K562 (cell line): ENCODE results near the gene UBXN1. TPM values are rescaled to one million over a fixed set of nuclear protein-coding genes. Genes with fewer than 3 reads are reported as not detected.

Experiments
- BMI1 ChIP-seq: fragments of 150-350 bp; IDR thresholded peaks from 2 replicates; pipeline ENCODE4 v1.6.1; 2014; ENCODE audit warnings: low read length
- CBX3 ChIP-seq, 2 experiments: IDR thresholded peaks; 1 replicate in 1 of 2; 2 replicates in 1 of 2; pipeline ENCODE4 v1.6.1; 2012; ENCODE audit warnings: inconsistent platforms in 2 of 2, low read length in 2 of 2, borderline replicate concordance in 1 of 2, control low read depth in 1 of 2
- CBX5 ChIP-seq: IDR thresholded peaks from 2 replicates; pipeline ENCODE4 v1.6.1; 2014; ENCODE audit warnings: low read depth, borderline replicate concordance
- CEBPG ChIP-seq, 3 experiments: fragments of 200-800 bp in 1 of 3; sonication (Bioruptor generic) in 1 of 3; sonication (generic) in 1 of 3; formaldehyde crosslinking in 1 of 3; IDR thresholded peaks in 2 of 3; conservative IDR thresholded peaks in 1 of 3; 2 replicates each; pipeline versions ENCODE4 v1.6.1 to v1.8.0; 2016 to 2022; ENCODE audit warnings: missing compliant biosample characterization in 2 of 3, missing genetic modification characterization in 2 of 3, mild to moderate bottlenecking in 1 of 3, missing genetic modification reagents in 1 of 3
- ILK ChIP-seq: fragments of 450-650 bp; IDR thresholded peaks from 2 replicates; pipeline ENCODE4 v1.6.1; 2016; ENCODE audit warnings: missing genetic modification characterization, low read depth, mild to moderate bottlenecking, missing compliant biosample characterization, moderate library complexity, borderline replicate concordance
- NR3C1 ChIP-seq: sonication (generic); formaldehyde crosslinking; IDR thresholded peaks from 2 replicates; pipeline ENCODE4 v1.8.1; 2022; ENCODE audit warnings: missing genetic modification reagents
- NR4A1 ChIP-seq, 2 experiments: fragments of 250-450 bp in 1 of 2; fragments of 450-650 bp in 1 of 2; sonication (Bioruptor Pico) in 1 of 2; IDR thresholded peaks; 2 replicates each; pipeline versions ENCODE4 v1.4.0 to v1.6.1; 2016 to 2020; ENCODE audit warnings: mild to moderate bottlenecking in 2 of 2, missing compliant biosample characterization in 1 of 2, missing genetic modification characterization in 1 of 2, moderate library complexity in 1 of 2
- RAD51 ChIP-seq: fragments of 450-650 bp; IDR thresholded peaks from 2 replicates; pipeline ENCODE4 v1.7.1; 2016; ENCODE audit warnings: low read depth, mild to moderate bottlenecking, borderline replicate concordance
- SREBF1 ChIP-seq: fragments of 150-350 bp; IDR thresholded peaks from 2 replicates; pipeline ENCODE4 v1.6.1; 2014; ENCODE audit warnings: antibody characterized with exemption, low read depth, low read length, borderline replicate concordance
- TARDBP ChIP-seq: fragments of 450-650 bp; IDR thresholded peaks from 2 replicates; pipeline ENCODE4 v1.6.1; 2016
- TSC22D4 ChIP-seq: fragments of 450-650 bp; IDR thresholded peaks from 2 replicates; pipeline ENCODE4 v1.6.1; 2016; ENCODE audit warnings: missing genetic modification characterization, missing biosample characterization, control low read depth
- ZKSCAN8 ChIP-seq: fragments of 200-800 bp; sonication (Bioruptor generic); IDR thresholded peaks from 2 replicates; pipeline ENCODE4 v1.6.1; 2016; ENCODE audit warnings: missing genetic modification characterization, missing compliant biosample characterization
- ZNF217 ChIP-seq: sonication (generic); formaldehyde crosslinking; IDR thresholded peaks from 2 replicates; pipeline ENCODE4 v1.8.0; 2022; ENCODE audit warnings: mild to moderate bottlenecking, missing genetic modification reagents
- polyA plus RNA-seq, 8 experiments: library from polyadenylated mRNA; depleted of rRNA in 4 of 8; stranded (reverse) in 5 of 8; unstranded in 3 of 8; fragments of >200 nt; fragmentation: Nextera tagmentation in 2 of 8; fragmentation: Illumina TruSeq in 1 of 8; extraction: Ambion mirVana in 2 of 8; extraction: Trizol in 1 of 8; gene quantifications; 2 replicates each; pipeline versions ENCODE4 v1.2.1 to v1.2.3, GENCODE V29; 2011 to 2014; ENCODE audit warnings: inconsistent platforms in 1 of 8, missing spikeins in 1 of 8
- total RNA-seq, 7 experiments: library from RNA; depleted of rRNA in 6 of 7; stranded (reverse); fragments of >200 nt in 6 of 7; fragmentation: Illumina TruSeq in 2 of 7; extraction: Trizol in 2 of 7; gene quantifications; 2 replicates each; pipeline versions ENCODE4 v1.2.1 to v1.2.3, GENCODE V29; 2011 to 2021; ENCODE audit warnings: low replicate concordance in 1 of 7
- TF ChIP-seq, protein P1 (sequence below): fragments of 450-650 bp; IDR thresholded peaks from 2 replicates; pipeline ENCODE4 v1.6.1; 2016; ENCODE audit warnings: low read depth
- TF ChIP-seq, protein P2 (sequence below): IDR thresholded peaks from 2 replicates; pipeline ENCODE4 v1.6.1; 2014; ENCODE audit warnings: antibody characterized with exemption
- TF ChIP-seq, protein P3 (sequence below): fragments of 250-450 bp; sonication (Bioruptor Pico); IDR thresholded peaks from 2 replicates; pipeline ENCODE4 v1.8.0; 2022; ENCODE audit warnings: inconsistent platforms, mild to moderate bottlenecking, moderate library complexity, borderline replicate concordance

The UBXN1 gene
- total and polyA plus RNA-seq, 9 of the 15 experiments (the other 6 are each of a cell fraction or from before 2014, with no cell fraction given) = 4.8 to 263 (median 99.7) TPM

DNA sequence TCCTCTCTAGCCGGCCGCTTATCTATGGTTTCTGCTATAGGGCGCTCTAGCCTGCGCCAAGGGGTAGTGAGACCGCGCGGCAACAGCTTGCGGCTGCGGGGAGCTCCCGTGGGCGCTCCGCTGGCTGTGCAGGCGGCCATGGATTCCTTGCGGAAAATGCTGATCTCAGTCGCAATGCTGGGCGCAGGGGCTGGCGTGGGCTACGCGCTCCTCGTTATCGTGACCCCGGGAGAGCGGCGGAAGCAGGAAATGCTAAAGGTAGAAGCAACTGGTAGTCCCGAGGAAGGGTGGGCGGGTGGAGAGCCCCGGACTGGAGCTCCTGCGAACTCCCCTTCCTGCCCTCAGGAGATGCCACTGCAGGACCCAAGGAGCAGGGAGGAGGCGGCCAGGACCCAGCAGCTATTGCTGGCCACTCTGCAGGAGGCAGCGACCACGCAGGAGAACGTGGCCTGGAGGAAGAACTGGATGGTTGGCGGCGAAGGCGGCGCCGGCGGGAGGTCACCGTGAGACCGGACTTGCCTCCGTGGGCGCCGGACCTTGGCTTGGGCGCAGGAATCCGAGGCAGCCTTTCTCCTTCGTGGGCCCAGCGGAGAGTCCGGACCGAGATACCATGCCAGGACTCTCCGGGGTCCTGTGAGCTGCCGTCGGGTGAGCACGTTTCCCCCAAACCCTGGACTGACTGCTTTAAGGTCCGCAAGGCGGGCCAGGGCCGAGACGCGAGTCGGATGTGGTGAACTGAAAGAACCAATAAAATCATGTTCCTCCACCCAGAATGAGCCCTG, 7.1 kb downstream of the UBXN1 start, which contains the start of the genes LBHD1 and UQCC3 (continued):
- TF ChIP-seq, protein P1, sequence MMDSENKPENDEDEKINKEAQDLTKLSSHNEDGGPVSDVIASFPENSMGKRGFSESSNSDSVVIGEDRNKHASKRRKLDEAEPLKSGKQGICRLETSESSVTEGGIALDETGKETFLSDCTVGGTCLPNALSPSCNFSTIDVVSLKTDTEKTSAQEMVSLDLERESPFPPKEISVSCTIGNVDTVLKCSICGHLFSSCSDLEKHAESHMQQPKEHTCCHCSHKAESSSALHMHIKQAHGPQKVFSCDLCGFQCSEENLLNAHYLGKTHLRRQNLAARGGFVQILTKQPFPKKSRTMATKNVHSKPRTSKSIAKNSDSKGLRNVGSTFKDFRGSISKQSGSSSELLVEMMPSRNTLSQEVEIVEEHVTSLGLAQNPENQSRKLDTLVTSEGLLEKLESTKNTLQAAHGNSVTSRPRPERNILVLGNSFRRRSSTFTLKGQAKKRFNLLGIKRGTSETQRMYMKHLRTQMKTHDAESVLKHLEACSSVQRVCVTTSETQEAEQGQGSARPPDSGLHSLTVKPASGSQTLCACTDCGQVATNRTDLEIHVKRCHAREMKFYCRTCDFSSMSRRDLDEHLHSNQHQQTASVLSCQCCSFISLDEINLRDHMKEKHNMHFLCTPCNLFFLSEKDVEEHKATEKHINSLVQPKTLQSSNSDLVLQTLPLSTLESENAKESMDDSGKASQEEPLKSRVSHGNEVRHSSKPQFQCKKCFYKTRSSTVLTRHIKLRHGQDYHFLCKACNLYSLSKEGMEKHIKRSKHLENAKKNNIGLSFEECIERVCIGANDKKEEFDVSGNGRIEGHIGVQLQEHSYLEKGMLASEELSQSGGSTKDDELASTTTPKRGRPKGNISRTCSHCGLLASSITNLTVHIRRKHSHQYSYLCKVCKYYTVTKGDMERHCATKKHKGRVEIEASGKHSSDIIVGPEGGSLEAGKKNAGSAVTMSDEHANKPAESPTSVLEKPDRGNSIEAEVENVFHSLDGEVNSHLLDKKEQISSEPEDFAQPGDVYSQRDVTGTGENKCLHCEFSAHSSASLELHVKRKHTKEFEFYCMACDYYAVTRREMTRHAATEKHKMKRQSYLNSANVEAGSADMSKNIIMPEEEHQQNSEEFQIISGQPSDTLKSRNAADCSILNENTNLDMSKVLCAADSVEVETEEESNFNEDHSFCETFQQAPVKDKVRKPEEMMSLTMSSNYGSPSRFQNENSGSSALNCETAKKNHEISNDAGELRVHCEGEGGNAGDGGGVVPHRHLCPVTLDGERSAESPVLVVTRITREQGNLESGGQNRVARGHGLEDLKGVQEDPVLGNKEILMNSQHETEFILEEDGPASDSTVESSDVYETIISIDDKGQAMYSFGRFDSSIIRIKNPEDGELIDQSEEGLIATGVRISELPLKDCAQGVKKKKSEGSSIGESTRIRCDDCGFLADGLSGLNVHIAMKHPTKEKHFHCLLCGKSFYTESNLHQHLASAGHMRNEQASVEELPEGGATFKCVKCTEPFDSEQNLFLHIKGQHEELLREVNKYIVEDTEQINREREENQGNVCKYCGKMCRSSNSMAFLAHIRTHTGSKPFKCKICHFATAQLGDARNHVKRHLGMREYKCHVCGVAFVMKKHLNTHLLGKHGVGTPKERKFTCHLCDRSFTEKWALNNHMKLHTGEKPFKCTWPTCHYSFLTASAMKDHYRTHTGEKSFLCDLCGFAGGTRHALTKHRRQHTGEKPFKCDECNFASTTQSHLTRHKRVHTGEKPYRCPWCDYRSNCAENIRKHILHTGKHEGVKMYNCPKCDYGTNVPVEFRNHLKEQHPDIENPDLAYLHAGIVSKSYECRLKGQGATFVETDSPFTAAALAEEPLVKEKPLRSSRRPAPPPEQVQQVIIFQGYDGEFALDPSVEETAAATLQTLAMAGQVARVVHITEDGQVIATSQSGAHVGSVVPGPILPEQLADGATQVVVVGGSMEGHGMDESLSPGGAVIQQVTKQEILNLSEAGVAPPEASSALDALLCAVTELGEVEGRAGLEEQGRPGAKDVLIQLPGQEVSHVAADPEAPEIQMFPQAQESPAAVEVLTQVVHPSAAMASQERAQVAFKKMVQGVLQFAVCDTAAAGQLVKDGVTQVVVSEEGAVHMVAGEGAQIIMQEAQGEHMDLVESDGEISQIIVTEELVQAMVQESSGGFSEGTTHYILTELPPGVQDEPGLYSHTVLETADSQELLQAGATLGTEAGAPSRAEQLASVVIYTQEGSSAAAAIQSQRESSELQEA = no peak
- TF ChIP-seq CEBPG (CRISPR knock-in tag; IDR thresholded peaks at IDR 0.05) (peak; percentile 24; the same call in 1 of the 2 replicates), CEBPG (tag; conservative IDR thresholded peaks at IDR 0.05 in 1 of 2, IDR thresholded peaks at IDR 0.05 in 1 of 2) (no peak), TSC22D4 (tag) (no peak), NR3C1 (CRISPR knock-in tag) (no peak), BMI1 (no peak), NR4A1 (CRISPR knock-in tag; IDR thresholded peaks at IDR 0.05) (peak; percentile 75; the same call in 1 of the 2 replicates), NR4A1 (tag; IDR thresholded peaks at IDR 0.05) (no peak), RAD51 (no peak), ILK (no peak), SREBF1 (no peak), ZNF217 (no peak), TARDBP (no peak; the same call in 1 of the 2 replicates), CBX3 (IDR thresholded peaks at IDR 0.05; ENCODE audit: borderline replicate concordance in 1 of 2, low read length in 2 of 2) (no peak), CBX5 (no peak), ZKSCAN8 (CRISPR knock-in tag) (no peak)
- TF ChIP-seq, protein P2, sequence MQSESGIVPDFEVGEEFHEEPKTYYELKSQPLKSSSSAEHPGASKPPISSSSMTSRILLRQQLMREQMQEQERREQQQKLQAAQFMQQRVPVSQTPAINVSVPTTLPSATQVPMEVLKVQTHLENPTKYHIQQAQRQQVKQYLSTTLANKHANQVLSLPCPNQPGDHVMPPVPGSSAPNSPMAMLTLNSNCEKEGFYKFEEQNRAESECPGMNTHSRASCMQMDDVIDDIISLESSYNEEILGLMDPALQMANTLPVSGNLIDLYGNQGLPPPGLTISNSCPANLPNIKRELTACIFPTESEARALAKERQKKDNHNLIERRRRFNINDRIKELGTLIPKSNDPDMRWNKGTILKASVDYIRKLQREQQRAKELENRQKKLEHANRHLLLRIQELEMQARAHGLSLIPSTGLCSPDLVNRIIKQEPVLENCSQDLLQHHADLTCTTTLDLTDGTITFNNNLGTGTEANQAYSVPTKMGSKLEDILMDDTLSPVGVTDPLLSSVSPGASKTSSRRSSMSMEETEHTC = 0 out of 2 replicates have a peak, but pooled peaks have one; percentile 12
- TF ChIP-seq, protein P3, sequence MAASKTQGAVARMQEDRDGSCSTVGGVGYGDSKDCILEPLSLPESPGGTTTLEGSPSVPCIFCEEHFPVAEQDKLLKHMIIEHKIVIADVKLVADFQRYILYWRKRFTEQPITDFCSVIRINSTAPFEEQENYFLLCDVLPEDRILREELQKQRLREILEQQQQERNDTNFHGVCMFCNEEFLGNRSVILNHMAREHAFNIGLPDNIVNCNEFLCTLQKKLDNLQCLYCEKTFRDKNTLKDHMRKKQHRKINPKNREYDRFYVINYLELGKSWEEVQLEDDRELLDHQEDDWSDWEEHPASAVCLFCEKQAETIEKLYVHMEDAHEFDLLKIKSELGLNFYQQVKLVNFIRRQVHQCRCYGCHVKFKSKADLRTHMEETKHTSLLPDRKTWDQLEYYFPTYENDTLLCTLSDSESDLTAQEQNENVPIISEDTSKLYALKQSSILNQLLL (CRISPR knock-in tag) = no peak
